Stimulated activated CD4-positive, alpha-beta T cell treated with anti-CD3 and anti-CD28 coated beads, TNF-alpha, amount 100 ng/mL, for 48 hours (primary cell): ENCODE data around the gene CD226.
"Not testable (repeated sequence)": the region's sequence is repeated elsewhere in the genome, so short reads cannot be mapped to it uniquely, and the experiment has no call there.

ENCODE experiments used
- DNase-seq, 3 donors: peaks; one replicate each; pipeline ENCODE4 v3.0.0-alpha.2; 2020; ENCODE audit warnings: low read depth in 3 of 3

The CD226 gene

GRCh38 chr18:69872661-69873060, 75.0 kb downstream of the CD226 start:
- no peak for DNase-seq

DNA sequence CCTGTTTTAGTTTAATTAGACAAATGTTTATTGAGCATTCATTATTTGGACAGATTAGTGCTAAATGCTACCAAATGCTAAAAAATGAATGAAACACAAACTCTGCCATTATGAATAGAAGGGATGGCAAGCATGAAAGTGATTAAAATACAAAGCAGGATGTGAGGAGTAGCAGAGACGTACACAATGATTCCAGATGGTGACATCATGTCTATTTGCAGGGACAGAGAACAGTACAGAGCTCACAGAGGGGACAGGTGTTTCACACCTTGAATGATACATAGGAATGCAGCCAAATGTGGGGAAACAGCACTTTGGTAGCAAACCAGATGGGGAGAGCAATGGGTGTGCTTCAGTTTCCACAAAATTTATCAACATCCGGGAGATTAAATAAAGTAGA, 76.3 kb downstream of the CD226 start:
- no peak for DNase-seq

DNA sequence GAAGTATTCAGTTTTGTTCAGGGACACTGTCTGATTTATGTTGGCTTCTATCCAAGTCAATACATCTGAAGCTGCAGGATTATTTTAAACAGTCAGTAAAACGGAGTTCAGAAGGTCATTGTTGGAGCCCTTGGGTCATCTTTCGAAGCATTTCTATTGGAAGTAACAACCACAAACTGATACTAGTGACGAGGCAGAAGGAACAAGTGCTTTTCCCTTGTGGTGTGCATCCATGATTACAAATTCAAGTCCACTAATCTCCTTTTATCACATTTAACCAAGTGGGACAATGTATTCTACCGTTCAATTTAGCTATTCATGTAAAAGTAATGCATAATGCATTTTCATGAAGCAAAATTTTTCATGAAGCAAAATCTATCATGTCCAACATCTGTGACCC, 76.9 kb downstream of the CD226 start:
- DNase-seq = no peak

DNA sequence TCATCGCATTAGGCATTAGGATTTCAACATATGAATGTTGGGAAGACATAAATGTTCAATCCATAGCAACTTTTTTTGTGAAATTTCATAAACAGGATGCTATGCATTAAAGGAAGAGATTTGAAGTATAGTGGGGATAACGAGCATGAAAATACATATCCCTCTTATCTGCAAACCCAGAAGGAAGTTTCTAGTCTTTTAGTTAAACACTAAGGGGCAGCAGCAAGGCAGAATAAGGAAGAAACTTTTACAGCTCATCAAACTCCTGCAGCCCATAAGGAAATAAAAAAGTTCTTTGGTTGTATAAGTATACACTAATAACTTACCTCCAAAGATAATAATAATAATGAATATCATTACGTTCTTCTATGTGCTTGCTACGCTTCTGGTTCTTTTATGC, 81.5 kb downstream of the CD226 start:
- no peak for DNase-seq

DNA sequence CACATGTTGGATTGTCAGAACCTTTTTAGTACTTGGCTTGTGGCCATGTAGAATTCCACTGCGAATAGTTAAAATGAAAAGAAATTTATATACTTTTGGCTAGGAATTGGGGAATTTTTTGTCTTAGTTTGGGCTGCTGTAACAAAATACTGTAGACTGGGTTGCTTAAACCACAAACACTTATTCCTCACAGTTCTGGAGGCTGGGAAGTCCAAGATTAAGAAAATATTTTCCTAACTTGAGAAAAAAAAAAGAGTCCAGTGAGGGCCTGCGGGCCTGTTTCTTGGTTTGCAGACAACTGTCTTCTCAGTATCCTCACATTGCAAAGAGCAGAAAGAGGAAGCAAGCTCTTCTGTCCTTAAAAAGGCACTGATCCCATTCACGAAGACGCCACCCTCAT, 81.9 kb downstream of the CD226 start:
- no peak for DNase-seq

DNA sequence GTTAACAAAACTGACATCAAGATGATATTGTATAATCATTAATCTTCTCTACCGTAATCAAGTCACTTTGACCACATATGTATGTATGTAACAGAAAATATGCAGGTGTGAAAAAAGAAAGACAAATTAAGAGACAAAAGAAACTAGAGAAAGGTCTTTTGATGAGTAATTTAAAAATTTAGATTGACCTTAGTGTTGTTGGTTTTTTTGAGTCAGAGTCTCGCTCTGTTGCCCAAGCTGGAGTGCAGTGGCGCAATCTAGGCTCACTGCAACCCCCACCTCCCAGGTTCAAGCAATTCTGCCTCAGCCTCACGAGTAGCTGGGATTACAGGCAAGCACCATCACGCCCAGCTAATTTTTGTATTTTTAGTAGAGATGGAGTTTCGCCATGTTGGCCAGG, 82.9 kb downstream of the CD226 start:
- DNase-seq = peak in 1 of 3 donors; percentile 6

DNA sequence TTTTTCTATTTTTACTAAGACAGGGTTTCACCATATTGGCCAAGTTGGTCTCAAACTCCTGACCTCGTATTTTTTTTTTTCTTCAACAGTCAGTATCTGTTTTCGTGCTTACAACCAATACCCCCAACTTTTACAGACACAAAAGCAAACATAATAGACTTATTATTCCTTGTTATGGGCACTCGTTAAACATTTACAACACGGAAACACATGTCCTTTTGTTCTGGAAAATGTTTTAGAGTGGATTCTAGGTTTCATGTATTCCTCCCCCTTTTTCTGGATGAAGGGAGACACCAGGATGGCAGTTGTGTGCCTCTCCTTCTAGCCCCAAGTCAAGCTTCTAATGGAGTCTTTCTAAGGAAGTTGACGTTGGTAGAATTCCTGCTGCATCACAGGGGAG, 88.8 kb downstream of the CD226 start:
- DNase-seq = no peak

GRCh38 chr18:69854455-69854854, 93.2 kb downstream of the CD226 start:
- DNase-seq = no peak

GRCh38 chr18:69853051-69853450, 94.6 kb downstream of the CD226 start:
- DNase-seq = no peak

GRCh38 chr18:69845593-69846506, 101.8 kb downstream of the CD226 start:
- no peak for DNase-seq

DNA sequence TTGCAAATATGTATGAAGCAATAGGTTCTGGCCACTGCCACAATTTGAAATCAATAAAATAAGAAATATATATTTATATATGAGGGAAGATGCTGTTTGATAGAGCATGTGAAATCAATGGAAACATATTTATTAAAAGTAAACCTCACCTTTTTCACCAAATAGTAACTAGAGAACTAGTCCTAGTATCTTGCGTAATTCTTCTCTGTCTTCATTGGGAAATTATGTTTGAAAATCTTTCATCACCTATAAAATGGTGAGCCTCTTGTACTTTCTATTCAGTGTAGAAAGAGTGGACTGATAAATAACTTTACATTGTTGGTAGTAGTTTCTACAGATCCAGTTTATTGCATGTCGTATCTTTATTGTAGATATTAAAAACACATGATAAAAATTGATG, 103.0 kb downstream of the CD226 start:
- DNase-seq = no peak

DNA sequence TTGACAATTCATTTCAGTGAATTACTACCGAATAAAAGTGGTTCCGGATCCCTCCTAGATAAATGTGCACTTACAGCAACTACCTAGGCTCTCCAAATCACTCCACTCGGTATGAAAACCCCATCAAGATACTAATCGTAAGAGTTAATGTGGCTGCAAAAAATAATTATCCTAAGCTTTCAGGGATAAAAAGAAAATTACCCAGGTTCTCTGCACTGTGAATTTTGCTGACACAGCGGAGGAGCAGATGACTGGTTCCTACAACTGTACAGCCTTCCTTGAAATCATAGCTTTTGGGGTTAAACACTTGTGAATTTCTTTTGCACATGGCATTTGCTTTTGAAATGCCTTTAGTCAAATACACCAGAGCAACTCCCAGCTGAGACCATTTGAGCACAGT, 104.7 kb downstream of the CD226 start:
- no peak for DNase-seq

GRCh38 chr18:69841117-69841516, 106.6 kb downstream of the CD226 start:
- DNase-seq = no peak

- no peak for DNase-seq
Measured at GRCh38 chr18:69840445-69840844, 107.2 kb downstream of the CD226 start.

DNA sequence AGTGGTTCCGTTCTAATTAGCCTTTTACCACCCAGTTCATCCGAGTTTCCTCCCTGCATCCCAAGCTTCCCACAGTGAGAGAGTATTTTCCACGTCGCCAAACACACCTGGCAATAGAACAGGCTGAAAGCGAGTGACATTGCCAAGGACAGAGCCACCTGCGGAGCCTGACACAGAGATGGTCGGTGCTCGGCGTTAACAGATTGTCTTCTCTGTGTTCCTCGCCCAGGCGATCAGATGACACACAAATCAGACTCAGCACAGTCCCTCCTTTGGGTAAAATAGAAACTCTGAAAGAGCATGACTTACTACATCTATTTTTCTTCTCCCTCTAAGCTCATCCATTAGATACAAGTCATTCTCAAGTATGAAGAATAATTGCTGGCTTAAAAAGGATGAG, 107.7 kb downstream of the CD226 start:
- DNase-seq = no peak

GRCh38 chr18:69839497-69839896, 108.2 kb downstream of the CD226 start:
- no peak for DNase-seq

DNA sequence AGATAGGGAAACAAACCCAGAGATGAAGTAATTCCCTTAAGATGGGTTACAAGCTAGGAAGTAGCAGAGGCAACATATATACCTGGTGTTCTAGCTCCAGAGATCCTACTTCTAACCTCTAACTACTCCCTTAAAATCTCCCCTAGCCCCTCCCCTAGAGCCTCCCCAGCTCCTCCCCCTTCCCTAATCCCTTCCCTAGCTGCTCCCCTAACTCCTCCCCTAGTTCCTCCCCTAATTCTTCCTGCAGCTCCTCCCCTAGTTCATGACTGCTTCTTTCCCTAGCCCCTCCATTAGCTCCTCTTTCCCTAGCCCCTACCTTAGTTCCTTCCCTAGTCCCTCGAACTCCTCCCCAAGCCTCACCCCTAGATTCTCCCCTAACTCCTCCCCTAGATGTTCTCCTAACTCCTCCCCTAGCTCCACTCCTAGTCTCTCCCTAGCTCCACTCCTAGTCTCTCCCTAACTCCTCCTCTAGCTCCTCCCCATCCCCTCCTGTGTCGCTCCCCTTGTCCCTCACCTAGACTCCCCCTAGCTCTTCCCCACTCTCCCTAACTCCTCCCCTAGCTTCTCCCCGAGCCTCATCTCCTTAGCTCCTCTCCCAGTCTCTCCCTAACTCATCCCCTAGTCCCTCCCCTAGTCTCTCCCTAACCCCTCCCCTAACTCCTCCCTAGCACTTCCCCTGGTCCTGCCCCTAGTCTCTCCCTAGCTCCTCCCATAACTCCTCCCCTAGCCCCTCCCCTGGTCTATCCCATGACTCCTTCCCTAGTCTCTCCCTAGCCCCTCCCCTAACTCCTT, 108.9 kb downstream of the CD226 start:
- DNase-seq = peak in 2 of 3 donors; percentile 6 to 18

GRCh38 chr18:69838003-69838402, 109.7 kb downstream of the CD226 start:
- DNase-seq = no peak

- not testable (repeated sequence) for DNase-seq
Measured at GRCh38 chr18:69834980-69835379, 112.7 kb downstream of the CD226 start.

GRCh38 chr18:69830189-69830588, 117.5 kb downstream of the CD226 start:
- no peak for DNase-seq

DNA sequence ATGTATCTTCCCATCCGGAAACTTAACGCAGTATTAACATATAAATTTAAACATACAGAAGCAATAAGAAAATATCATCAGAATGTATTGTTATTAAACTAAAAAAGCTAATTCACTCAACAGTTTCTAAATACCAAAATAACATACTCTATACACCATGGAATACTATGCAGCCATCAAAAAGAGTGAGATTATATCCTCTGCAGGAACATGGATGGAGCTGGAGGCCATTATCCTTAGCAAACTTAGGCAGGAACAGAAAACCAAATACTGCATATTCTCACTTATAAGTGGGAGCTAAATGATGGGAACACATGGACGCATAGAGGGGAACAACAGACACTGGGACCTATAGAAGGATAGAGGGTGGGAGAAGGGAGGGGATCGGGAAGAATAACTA, 127.1 kb downstream of the CD226 start:
- DNase-seq = no peak

DNA sequence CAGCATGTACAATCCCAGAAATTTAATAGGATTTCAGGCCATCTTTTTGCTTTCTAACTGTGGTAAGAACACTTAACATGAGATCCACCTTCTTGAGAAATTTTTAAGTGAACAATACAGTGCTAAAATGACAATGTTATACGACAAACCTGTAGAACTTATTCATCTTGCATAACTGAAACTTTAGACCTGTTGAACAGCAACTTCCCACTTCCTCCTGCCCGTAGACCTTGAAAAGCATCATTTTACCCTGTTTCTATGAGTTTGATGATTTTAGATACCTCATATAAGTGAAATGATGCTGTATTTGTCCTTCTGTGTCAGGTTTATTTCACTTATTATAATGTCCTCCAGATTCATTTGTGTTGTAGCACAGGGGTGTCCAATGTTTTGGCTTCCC, 128.2 kb downstream of the CD226 start:
- no peak for DNase-seq

DNA sequence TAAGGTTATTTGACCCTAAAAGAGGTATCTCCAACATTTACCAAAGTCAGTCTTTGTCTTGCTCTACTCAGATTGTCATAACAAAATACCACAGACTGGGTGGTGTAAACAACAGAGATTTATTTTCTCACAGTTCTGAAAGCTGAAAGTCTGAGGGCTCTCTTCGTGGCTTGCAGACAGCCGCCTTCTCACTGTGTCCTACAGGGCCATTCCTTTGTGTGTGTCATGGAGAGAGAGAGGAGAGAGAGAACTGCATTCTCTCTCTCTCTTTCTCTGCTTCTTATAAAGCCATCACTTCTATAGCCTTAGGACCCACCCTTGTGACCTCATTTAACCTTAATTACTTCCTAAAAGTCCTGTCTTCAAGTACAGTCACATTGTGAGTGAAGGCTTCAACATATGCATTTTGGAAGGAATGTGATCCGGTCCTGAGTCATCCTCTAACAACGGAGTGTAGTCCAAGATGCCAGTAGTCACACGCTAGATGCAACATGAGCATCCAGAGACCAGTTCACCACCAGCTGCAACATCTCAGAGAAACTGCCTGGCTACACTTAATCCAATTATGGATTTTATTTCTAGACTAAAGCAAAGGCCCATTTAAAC, 130.2 kb downstream of the CD226 start:
- no peak for DNase-seq
